Lower lobe of right lung (tissue), 2 donors: ENCODE results near the gene ARHGAP32. TPM values are rescaled to one million over a fixed set of nuclear protein-coding genes. Genes with fewer than 3 reads are reported as not detected.
A peak's percentile ranks its signal among the peaks of the same experiment; 100 is the strongest.

Experiments
- ATAC-seq, 2 donors: fragments of 200-7000 bp; cut with Tn5 transposase; one replicate each; pipeline ENCODE4 v1.9.1; 2020 to 2022; ENCODE audit warnings: mild to moderate bottlenecking in 2 of 2, moderate library complexity in 2 of 2
- DNase-seq: peaks from one replicate; pipeline ENCODE4 v3.0.0-alpha.2; 2020
- H3K27ac ChIP-seq: fragments of 200-600 bp; one replicate; pipeline ENCODE4 v1.8.0; 2022
- H3K27me3 ChIP-seq: fragments of 200-600 bp; one replicate; pipeline ENCODE4 v1.8.0; 2022; ENCODE audit warnings: low read depth
- H3K36me3 ChIP-seq: fragments of 200-600 bp; one replicate; pipeline ENCODE4 v1.8.0; 2022; ENCODE audit warnings: mild to moderate bottlenecking
- H3K4me1 ChIP-seq: fragments of 200-600 bp; one replicate; pipeline ENCODE4 v1.8.0; 2022
- H3K4me3 ChIP-seq: fragments of 200-600 bp; one replicate; pipeline ENCODE4 v1.8.0; 2022; ENCODE audit warnings: mild to moderate bottlenecking
- H3K9me3 ChIP-seq: fragments of 200-600 bp; one replicate; pipeline ENCODE4 v1.8.0; 2022
- CTCF ChIP-seq: fragments of 200-600 bp; IDR thresholded peaks from one replicate; pipeline ENCODE4 v1.8.0; 2022; ENCODE audit warnings: antibody characterized with exemption, mild to moderate bottlenecking
- intact Hi-C: fragments of 100-400 bp; cut with DNase I; formaldehyde crosslinking; loops from one replicate; pipeline ENCODE4 v1.11.0; 2022
- total RNA-seq: library from RNA; stranded (reverse); fragmentation: NEBNext Ultra II Directional; extraction: Animal tissue kit (Norgen Biotek cat#: 25700); gene quantifications from one replicate; pipeline ENCODE4 v1.2.1, GENCODE V29; 2021
- donor health status: DM: no; HTN: yes; CAD: no; lungs with severe emphysema.

The ARHGAP32 gene
- total RNA-seq, 1 donor from 2014 or later = 27.9 TPM

GRCh38 chr11:129204150-129204838 lies 12.2 kb upstream of the ARHGAP32 start:
- H3K4me3 ChIP-seq = no peak overlapping the region
- no peaks in the 10 kb centered on the region for H3K27me3 ChIP-seq
- H3K36me3 ChIP-seq = no peaks in the 10 kb centered on the region
- no peak for DNase-seq
- intact Hi-C loops = no loop called here
- no peaks in the 10 kb centered on the region for H3K4me1 ChIP-seq
- H3K9me3 ChIP-seq = peaks cover under 1% of the 10 kb centered on the region
- no peak for ATAC-seq
- no peak overlapping the region for H3K27ac ChIP-seq
- no peak for TF ChIP-seq CTCF

- ATAC-seq (no peak), DNase-seq (no peak)
- Histone ChIP-seq H3K4me3 (no peak overlapping the region), H3K36me3 (no peaks in the 10 kb centered on the region), H3K27me3 (no peaks in the 10 kb centered on the region), H3K9me3 (peaks cover 3% of the 10 kb centered on the region), H3K4me1 (no peaks in the 10 kb centered on the region), H3K27ac (no peak overlapping the region)
- TF ChIP-seq CTCF = no peak
- intact Hi-C loops = no loop called here
These were observed 10.5 kb upstream of the ARHGAP32 start for GRCh38 chr11:129202646-129203045.

- TF ChIP-seq CTCF = no peak
- no peak for ATAC-seq
- peaks cover 3% of the 10 kb centered on the region for H3K9me3 ChIP-seq
- no peak overlapping the region for H3K4me3 ChIP-seq
- H3K4me1 ChIP-seq = peaks cover 16% of the 10 kb centered on the region
- no peaks in the 10 kb centered on the region for H3K27me3 ChIP-seq
- no peak overlapping the region for H3K27ac ChIP-seq
- intact Hi-C loops = no loop called here
- no peaks in the 10 kb centered on the region for H3K36me3 ChIP-seq
- DNase-seq = no peak
These were observed 3.6 kb upstream of the ARHGAP32 start for GRCh38 chr11:129195682-129196081.

- H3K4me3 ChIP-seq = no peak overlapping the region
- no peak for TF ChIP-seq CTCF
- DNase-seq (no peak), ATAC-seq (peak; percentile 84 to 88)
- H3K4me1 ChIP-seq = peaks cover 28% of the 10 kb centered on the region
- H3K9me3 ChIP-seq = no peaks in the 10 kb centered on the region
- no peak overlapping the region for H3K27ac ChIP-seq
- no peaks in the 10 kb centered on the region for H3K36me3 ChIP-seq
- intact Hi-C loops = no loop called here
- no peaks in the 10 kb centered on the region for H3K27me3 ChIP-seq
These were observed 476 bp downstream of the ARHGAP32 start for GRCh38 chr11:129191649-129192048.

- no peak for TF ChIP-seq CTCF
- DNase-seq (no peak), ATAC-seq (peak in 1 of 2 donors; percentile 49)
- Histone ChIP-seq H3K9me3 (no peaks in the 10 kb centered on the region), H3K27ac (no peak overlapping the region), H3K4me3 (no peak overlapping the region), H3K36me3 (no peaks in the 10 kb centered on the region), H3K27me3 (no peaks in the 10 kb centered on the region), H3K4me1 (peaks cover 28% of the 10 kb centered on the region)
- intact Hi-C loops = no loop called here
These were observed 2.0 kb downstream of the ARHGAP32 start for GRCh38 chr11:129190087-129190486.
